ENCODE data around the gene CT47B1. TPM values are rescaled to one million over a fixed set of nuclear protein-coding genes. Genes with fewer than 3 reads are reported as not detected.
"Not testable (repeated sequence)": the region's sequence is repeated elsewhere in the genome, so short reads cannot be mapped to it uniquely, and the experiment has no call there.

CT47B1 gene
- total RNA-seq, result not detected

- not testable (repeated sequence) for DNase-seq (ENCODE audit: low read depth in 2 of 3, low spot score in 2 of 3)
These were observed at the start of gene CT47B1 for GRCh38 chrX:120875766-120876165. CT47B1 (minus strand) TSS chrX:120875866; CDS start chrX:120875670, 196 bp downstream.

- DNase-seq (ENCODE audit: low read depth in 2 of 3, low spot score in 2 of 3), result no peak
These were observed 748 bp downstream of the CT47B1 start for GRCh38 chrX:120874678-120875557.

- DNase-seq (ENCODE audit: low read depth in 2 of 3, low spot score in 2 of 3), result peak in 1 of 3 donors; percentile 5
These were observed 18.4 kb downstream of the CT47B1 start for GRCh38 chrX:120857240-120857639.

GRCh38 chrX:120840827-120841226 lies 34.8 kb downstream of the CT47B1 start:
- no peak for DNase-seq (ENCODE audit: low read depth in 2 of 3, low spot score in 2 of 3)

DNA sequence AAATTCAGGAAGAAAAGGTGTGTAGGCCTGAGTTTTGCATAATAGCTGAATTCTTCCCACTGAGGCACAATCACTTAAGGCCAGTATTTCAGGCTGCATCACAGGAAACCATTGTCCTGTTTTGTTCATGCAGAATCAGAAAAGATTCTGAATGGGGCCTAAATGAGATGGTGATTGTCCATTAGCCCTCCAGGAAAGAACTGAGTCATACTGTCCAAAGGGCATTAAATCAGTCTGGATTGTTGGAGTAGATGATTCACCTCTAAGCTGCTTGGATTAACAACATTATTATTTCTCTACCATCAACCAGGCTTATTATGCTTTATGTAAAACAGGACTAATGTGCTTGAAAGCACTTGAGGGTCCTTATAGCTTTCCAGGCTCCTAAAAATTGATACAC lies 36.2 kb downstream of the CT47B1 start:
- DNase-seq (ENCODE audit: low read depth in 2 of 3, low spot score in 2 of 3), result no peak

DNA sequence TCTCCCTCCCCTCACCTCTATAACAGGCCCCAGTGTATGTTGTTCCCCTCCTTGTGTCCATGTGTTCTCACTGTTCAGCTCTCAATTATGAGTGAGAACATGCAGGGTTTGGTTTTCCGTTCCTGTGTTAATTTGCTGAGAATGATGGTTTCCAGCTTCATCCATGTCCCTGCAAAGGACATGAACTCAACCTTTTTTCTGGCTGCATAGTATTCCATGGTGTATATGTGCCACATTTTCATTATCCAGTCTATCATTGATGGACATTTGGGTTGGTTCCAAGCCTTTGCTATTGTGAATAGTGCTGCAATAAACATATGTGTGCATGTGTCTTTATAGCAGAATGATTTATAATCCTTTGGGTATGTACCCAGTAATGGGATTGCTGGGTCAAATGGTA lies 48.5 kb downstream of the CT47B1 start:
- not testable (repeated sequence) for DNase-seq (ENCODE audit: low read depth in 2 of 3, low spot score in 2 of 3)

- no peak for DNase-seq (ENCODE audit: low read depth in 2 of 3, low spot score in 2 of 3)
These were observed 50.5 kb downstream of the CT47B1 start for GRCh38 chrX:120825146-120825545.

GRCh38 chrX:120824021-120824420 lies 51.6 kb downstream of the CT47B1 start:
- no peak for DNase-seq (ENCODE audit: low read depth in 2 of 3, low spot score in 2 of 3)

DNA sequence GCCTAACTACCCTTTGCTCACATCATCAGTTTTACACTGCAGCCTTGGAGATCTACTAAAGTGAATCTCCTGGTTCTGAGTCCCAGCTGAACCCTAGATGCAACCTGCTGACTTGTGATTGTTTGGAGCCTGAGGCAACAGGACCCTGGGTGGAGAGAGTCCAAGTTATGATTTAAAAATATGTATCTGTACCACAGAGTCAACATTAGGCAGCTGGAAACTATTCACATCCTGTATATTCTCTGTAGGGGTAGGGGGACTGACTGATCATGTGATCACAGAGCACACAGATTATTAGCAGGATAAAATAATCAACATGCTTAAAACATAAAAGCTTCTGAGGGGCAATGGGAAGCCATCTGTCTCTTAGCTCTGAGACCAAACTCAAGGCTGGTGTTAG lies 52.1 kb downstream of the CT47B1 start:
- no peak for DNase-seq (ENCODE audit: low read depth in 2 of 3, low spot score in 2 of 3)

Small RNA genes within 50 kb of the gene (small RNA-seq; reads per million reads assigned to genes)
- not detected for gene AC008162.1

Other genes starting within 250 kb of the CT47B1 start
- gene C1GALT1C1, start 245.8 kb downstream of the CT47B1 start, total RNA-seq, result 7.5 TPM
- gene CT47A11, start 61.3 kb upstream of the CT47B1 start, total RNA-seq, result not detected
- not detected for gene CT47A10, start 66.2 kb upstream of the CT47B1 start, total RNA-seq
- gene CT47A9, start 71.0 kb upstream of the CT47B1 start, total RNA-seq, result not detected
- gene CT47A8, start 75.9 kb upstream of the CT47B1 start, total RNA-seq, result not detected
- gene CT47A7, start 80.7 kb upstream of the CT47B1 start, total RNA-seq, result not detected
- gene CT47A6, start 85.6 kb upstream of the CT47B1 start, total RNA-seq, result not detected
- gene CT47A5, start 90.5 kb upstream of the CT47B1 start, total RNA-seq, result not detected
- not detected for gene CT47A4, start 95.3 kb upstream of the CT47B1 start, total RNA-seq
- not detected for gene CT47A3, start 100.2 kb upstream of the CT47B1 start, total RNA-seq
- not detected for gene CT47A2, start 105.1 kb upstream of the CT47B1 start, total RNA-seq
- not detected for gene CT47A1, start 109.9 kb upstream of the CT47B1 start, total RNA-seq
- 0.27 TPM for gene GLUD2, start 171.7 kb upstream of the CT47B1 start, total RNA-seq